Osteocyte (in vitro differentiated cells): Measurements from ENCODE around the gene ITSN2. TPM values are rescaled to one million over a fixed set of nuclear protein-coding genes. Genes with fewer than 3 reads are reported as not detected.

Experiments used
- DNase-seq: peaks from one replicate; pipeline ENCODE4 v3.0.0; 2021; ENCODE audit warnings: mixed read lengths; ENCODE audit not compliant: unreplicated experiment; ENCODE audit errors: extremely low spot score
- H3K27ac Mint-ChIP-seq: one replicate; pipeline ENCODE4 v1.8.0; 2021; ENCODE audit warnings: mild to moderate bottlenecking, mixed read lengths; ENCODE audit not compliant: unreplicated experiment
- H3K27me3 Mint-ChIP-seq: one replicate; pipeline ENCODE4 v1.8.0; 2021; ENCODE audit warnings: mixed read lengths; ENCODE audit not compliant: unreplicated experiment
- H3K36me3 Mint-ChIP-seq: one replicate; pipeline ENCODE4 v1.8.0; 2021; ENCODE audit warnings: mixed read lengths; ENCODE audit not compliant: unreplicated experiment
- H3K4me1 Mint-ChIP-seq: one replicate; pipeline ENCODE4 v1.8.0; 2021; ENCODE audit warnings: mixed read lengths; ENCODE audit not compliant: unreplicated experiment
- H3K4me3 Mint-ChIP-seq: one replicate; pipeline ENCODE4 v1.8.0; 2021; ENCODE audit warnings: mild to moderate bottlenecking, moderate library complexity, mixed read lengths; ENCODE audit not compliant: unreplicated experiment
- H3K9me3 Mint-ChIP-seq: one replicate; pipeline ENCODE4 v1.8.0; 2021; ENCODE audit warnings: mixed read lengths; ENCODE audit not compliant: unreplicated experiment
- total RNA-seq: library from RNA; stranded (reverse); gene quantifications from 2 replicates; pipeline ENCODE4 v1.2.1, GENCODE V29; 2021
- TF ChIP-seq, protein P1 (sequence below): fragments of 200-600 bp; sonication (generic); IDR thresholded peaks from 2 replicates; pipeline ENCODE4 v1.5.0; 2021; ENCODE audit warnings: antibody characterized with exemption, mild to moderate bottlenecking, moderate library complexity

ITSN2 gene
- total RNA-seq, 1 donor from 2014 or later, result 32.1 TPM

DNA sequence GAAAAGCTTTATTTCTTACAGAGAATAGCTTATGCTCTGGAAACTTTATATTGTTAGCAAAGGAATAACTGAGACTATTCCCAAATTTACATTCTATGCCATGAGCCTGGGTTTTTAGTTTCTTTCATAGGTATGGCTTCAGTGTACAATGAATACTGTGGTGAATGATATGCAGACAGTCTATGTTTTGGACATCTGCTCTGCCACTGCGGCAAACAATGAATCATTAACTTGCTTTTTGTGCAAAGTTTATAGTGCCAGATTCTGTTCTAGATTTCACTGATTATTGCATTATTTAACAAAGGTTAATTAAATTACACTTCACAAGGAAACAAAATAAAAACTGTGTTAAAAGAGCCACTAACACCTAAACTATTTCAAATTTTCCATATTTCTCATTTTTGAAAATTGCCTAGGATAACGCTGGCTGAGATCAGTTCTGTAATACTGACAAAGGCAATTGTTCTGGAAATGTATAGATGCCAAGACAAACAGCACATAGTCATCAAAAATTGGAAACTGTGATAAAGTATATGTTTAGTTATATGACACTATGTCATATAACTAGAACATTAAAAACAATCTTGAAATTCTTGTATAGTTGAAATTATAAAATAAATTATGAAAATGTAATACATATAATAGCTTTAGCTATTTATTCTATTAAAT, 74.7 kb downstream of the ITSN2 start:
- Mint-ChIP-seq H3K27ac (no peak overlapping the region), H3K4me3 (no peak overlapping the region), H3K27me3 (no peaks in the 10 kb centered on the region), H3K9me3 (no peaks in the 10 kb centered on the region), H3K4me1 (no peaks in the 10 kb centered on the region), H3K36me3 (peaks cover 28% of the 10 kb centered on the region)
- TF ChIP-seq, protein P1, sequence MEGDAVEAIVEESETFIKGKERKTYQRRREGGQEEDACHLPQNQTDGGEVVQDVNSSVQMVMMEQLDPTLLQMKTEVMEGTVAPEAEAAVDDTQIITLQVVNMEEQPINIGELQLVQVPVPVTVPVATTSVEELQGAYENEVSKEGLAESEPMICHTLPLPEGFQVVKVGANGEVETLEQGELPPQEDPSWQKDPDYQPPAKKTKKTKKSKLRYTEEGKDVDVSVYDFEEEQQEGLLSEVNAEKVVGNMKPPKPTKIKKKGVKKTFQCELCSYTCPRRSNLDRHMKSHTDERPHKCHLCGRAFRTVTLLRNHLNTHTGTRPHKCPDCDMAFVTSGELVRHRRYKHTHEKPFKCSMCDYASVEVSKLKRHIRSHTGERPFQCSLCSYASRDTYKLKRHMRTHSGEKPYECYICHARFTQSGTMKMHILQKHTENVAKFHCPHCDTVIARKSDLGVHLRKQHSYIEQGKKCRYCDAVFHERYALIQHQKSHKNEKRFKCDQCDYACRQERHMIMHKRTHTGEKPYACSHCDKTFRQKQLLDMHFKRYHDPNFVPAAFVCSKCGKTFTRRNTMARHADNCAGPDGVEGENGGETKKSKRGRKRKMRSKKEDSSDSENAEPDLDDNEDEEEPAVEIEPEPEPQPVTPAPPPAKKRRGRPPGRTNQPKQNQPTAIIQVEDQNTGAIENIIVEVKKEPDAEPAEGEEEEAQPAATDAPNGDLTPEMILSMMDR, result no peak
- DNase-seq, result no peak

DNA sequence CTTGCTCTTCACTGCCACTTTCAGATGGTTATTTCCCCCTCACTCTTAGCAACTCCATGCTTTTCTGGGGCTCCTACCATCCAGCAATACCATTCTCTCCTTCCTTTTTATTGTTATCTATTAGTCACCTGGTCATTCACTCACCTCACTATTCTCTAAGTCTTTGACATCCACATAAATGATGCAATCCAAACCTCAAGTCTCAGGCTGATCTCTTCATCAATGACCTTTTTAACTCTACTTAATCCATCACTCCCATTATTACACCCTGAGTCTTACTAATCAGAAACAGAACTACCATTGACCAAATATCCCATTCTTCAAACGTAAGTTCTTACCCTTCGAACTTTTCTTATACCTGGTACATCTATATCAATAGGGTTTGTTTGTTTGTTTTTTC, 79.7 kb downstream of the ITSN2 start:
- no peaks in the 10 kb centered on the region for H3K9me3 Mint-ChIP-seq
- TF ChIP-seq, protein P1, result no peak
- peaks cover 18% of the 10 kb centered on the region for H3K36me3 Mint-ChIP-seq
- H3K27me3 Mint-ChIP-seq, result no peaks in the 10 kb centered on the region
- no peak overlapping the region for H3K27ac Mint-ChIP-seq
- H3K4me1 Mint-ChIP-seq, result no peaks in the 10 kb centered on the region
- DNase-seq, result no peak
- H3K4me3 Mint-ChIP-seq, result no peak overlapping the region

DNA sequence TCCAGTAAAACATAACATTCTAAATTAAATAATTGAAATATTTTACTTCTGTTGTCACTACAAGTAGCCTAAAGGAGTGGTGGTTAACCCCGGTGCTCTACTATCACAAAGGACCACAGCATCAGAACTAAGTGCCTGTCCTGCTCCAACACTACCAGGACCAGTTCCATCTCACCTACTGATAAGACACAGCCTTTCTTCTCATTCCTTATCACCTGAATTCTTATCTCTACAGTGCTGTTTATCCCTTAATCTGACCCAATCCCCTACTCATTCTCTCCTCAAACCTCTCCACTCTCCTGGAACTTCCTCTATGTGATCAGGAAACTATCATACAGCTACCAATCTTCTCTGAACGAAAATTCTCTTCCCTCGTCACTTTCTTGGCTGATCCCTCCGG, 80.2 kb downstream of the ITSN2 start:
- Mint-ChIP-seq H3K4me3 (no peak overlapping the region), H3K27ac (no peak overlapping the region), H3K4me1 (no peaks in the 10 kb centered on the region), H3K9me3 (no peaks in the 10 kb centered on the region), H3K36me3 (peaks cover 17% of the 10 kb centered on the region), H3K27me3 (no peaks in the 10 kb centered on the region)
- no peak for DNase-seq
- TF ChIP-seq, protein P1, result no peak

DNA sequence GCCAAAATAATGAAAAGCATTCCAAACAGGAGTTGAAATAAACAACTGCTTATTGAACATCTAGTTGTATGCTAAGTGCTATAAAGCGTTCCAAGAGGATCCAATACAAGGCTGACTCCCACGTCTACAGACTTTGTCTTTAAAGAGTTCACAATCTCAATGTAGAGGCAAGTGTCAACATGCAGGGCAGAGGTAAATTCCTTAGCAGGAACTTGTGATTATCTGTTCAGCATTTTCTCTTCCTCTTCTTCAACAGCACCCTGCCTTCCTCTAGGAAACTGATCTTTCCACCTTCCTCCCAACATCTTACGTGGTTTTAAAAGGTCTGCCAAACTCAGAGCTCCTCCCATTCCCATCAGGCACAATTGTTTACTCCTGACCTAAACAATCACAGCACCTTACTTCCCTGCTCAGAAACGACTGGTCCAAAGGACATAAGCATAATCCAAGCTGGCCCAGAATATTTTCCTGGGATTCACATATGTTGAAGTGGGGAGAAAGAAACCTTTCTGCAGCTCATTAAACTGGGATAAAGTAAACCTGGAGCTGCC, 83.9 kb downstream of the ITSN2 start:
- no peak overlapping the region for H3K27ac Mint-ChIP-seq
- TF ChIP-seq, protein P1, result no peak
- H3K36me3 Mint-ChIP-seq, result peaks cover 35% of the 10 kb centered on the region
- no peaks in the 10 kb centered on the region for H3K9me3 Mint-ChIP-seq
- no peaks in the 10 kb centered on the region for H3K4me1 Mint-ChIP-seq
- H3K27me3 Mint-ChIP-seq, result no peaks in the 10 kb centered on the region
- H3K4me3 Mint-ChIP-seq, result no peak overlapping the region
- no peak for DNase-seq

DNA sequence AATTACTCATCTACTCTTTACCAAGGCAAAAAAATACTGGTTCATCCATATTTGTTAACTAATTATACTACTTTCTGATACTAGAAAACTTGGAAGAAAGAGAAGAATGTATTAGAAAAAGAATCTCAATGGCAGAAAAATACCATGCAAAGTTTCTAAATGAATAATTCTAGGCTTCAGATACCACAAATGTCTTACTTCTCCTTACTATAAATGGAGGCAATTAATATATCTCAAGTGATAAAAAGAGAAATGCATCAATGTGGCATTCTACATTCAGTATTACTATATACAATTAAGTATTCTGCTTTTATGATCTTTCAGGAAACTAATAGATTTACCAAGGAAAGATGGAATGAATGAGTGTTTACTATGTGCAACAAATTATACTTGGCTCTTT, 85.5 kb downstream of the ITSN2 start:
- Mint-ChIP-seq H3K27me3 (no peaks in the 10 kb centered on the region), H3K9me3 (no peaks in the 10 kb centered on the region), H3K27ac (no peak overlapping the region), H3K36me3 (peaks cover 46% of the 10 kb centered on the region), H3K4me3 (no peak overlapping the region), H3K4me1 (no peaks in the 10 kb centered on the region)
- DNase-seq, result no peak
- TF ChIP-seq, protein P1, result no peak
